CD4-positive, alpha-beta memory T cell (primary cell): ENCODE measurements around the gene CDC42SE2. TPM values are rescaled to one million over a fixed set of nuclear protein-coding genes. Genes with fewer than 3 reads are reported as not detected.
A peak's percentile ranks its signal among the peaks of the same experiment; 100 is the strongest.

Source experiments
- CTCF ChIA-PET: fragments of 350-600 bp; sonication (Branson Sonifier 250); formaldehyde crosslinking; loops from one replicate; lab custom pipeline; 2021; ENCODE audit warnings: inconsistent platforms; ENCODE audit not compliant: partially characterized antibody; lab: Charles Lee
- POLR2A ChIA-PET: fragments of 350-600 bp; sonication (Branson Sonifier 250); formaldehyde crosslinking; loops from one replicate; lab custom pipeline; 2021; ENCODE audit not compliant: partially characterized antibody; lab: Charles Lee
- DNase-seq, 5 donors: peaks; one replicate each; pipeline versions ENCODE4 v3.0.0 to v3.0.0-alpha.2; 2020 to 2022; ENCODE audit warnings: mixed read lengths in 1 of 5
- H3K27ac ChIP-seq: one replicate; pipeline ENCODE4 v1.7.0; 2013; ENCODE audit warnings: low read depth, low read length
- H3K27me3 ChIP-seq: 2 replicates; pipeline ENCODE4 v1.7.0; 2013; ENCODE audit warnings: mild to moderate bottlenecking, low read length, moderate library complexity; ENCODE audit not compliant: insufficient read depth
- H3K36me3 ChIP-seq: 2 replicates; pipeline ENCODE4 v1.7.0; 2013; ENCODE audit warnings: mild to moderate bottlenecking, low read length, moderate library complexity; ENCODE audit not compliant: insufficient read depth
- H3K4me1 ChIP-seq: 2 replicates; pipeline ENCODE4 v1.7.0; 2013; ENCODE audit warnings: mild to moderate bottlenecking, low read length, moderate library complexity; ENCODE audit not compliant: insufficient read depth
- H3K4me3 ChIP-seq, 2 donors: one replicate each; pipeline ENCODE4 v1.7.0; 2013; ENCODE audit warnings: low read length in 2 of 2, mild to moderate bottlenecking in 1 of 2
- H3K9me3 ChIP-seq, 2 donors: one replicate each; pipeline ENCODE4 v1.7.0; 2013; ENCODE audit warnings: low read length in 2 of 2, control low read depth in 1 of 2; ENCODE audit not compliant: control insufficient read depth in 1 of 2
- H3K27ac Mint-ChIP-seq, 7 donors: one replicate each; pipeline ENCODE4 v1.8.0; 2020 to 2021; ENCODE audit warnings: mixed read lengths in 7 of 7, mild to moderate bottlenecking in 6 of 7, inconsistent platforms in 3 of 7, moderate library complexity in 3 of 7
- H3K27me3 Mint-ChIP-seq, 2 donors: one replicate each; pipeline ENCODE4 v1.8.0; 2020 to 2021; ENCODE audit warnings: mixed read lengths in 2 of 2
- H3K36me3 Mint-ChIP-seq, 2 donors: one replicate each; pipeline ENCODE4 v1.8.0; 2020 to 2021; ENCODE audit warnings: mixed read lengths in 2 of 2, inconsistent platforms in 1 of 2, mild to moderate bottlenecking in 1 of 2
- H3K4me1 Mint-ChIP-seq, 4 donors: one replicate each; pipeline ENCODE4 v1.8.0; 2020 to 2021; ENCODE audit warnings: mixed read lengths in 4 of 4, mild to moderate bottlenecking in 1 of 4
- H3K4me3 Mint-ChIP-seq, 8 donors: one replicate each; pipeline ENCODE4 v1.8.0; 2020 to 2021; ENCODE audit warnings: mixed read lengths in 8 of 8, mild to moderate bottlenecking in 7 of 8, moderate library complexity in 6 of 8, inconsistent platforms in 3 of 8
- H3K9me3 Mint-ChIP-seq, 8 donors: one replicate each; pipeline ENCODE4 v1.8.0; 2020 to 2021; ENCODE audit warnings: mixed read lengths in 8 of 8, mild to moderate bottlenecking in 5 of 8, inconsistent platforms in 3 of 8, moderate library complexity in 1 of 8
- intact Hi-C: fragments of 100-400 bp; cut with micrococcal nuclease; formaldehyde crosslinking; loops from one replicate; pipeline ENCODE4 v1.15.1; 2023
- polyA plus RNA-seq, 2 donors: library from polyadenylated mRNA; unstranded; fragments of 300-500 nt; fragmentation: Illumina TruSeq; gene quantifications; one replicate each; pipeline ENCODE4 v1.2.3, GENCODE V29; 2021
- total RNA-seq, 2 experiments: library from RNA; stranded (reverse); gene quantifications; one replicate each; pipeline ENCODE4 v1.2.3, GENCODE V29; 2021

The CDC42SE2 gene
- total and polyA plus RNA-seq, 4 experiments from 2014 or later: 298 to 773 (median 365) TPM

DNA sequence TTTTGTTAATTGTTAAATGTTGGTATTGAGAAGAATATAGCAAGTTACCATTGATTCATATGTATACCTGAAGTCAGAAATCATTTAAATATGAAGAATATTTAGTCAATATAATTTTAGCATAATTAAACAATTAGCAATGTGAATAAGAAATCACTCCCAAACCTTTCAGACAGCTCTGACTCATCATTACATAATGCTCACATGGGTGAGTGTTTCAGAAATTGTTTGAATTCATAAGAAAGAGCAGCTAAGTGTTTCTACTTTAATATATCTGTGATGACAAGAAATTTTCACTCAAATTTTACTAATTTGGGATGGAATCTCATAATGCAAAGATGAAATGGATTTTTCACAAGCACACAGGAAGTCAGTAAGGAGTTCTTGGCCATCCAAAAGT, 42.0 kb upstream of the CDC42SE2 start:
- Histone ChIP-seq H3K9me3 (no peaks in the 10 kb centered on the region), H3K4me3 (no peak overlapping the region), H3K36me3 (no peaks in the 10 kb centered on the region), H3K4me1 (peaks cover 25% of the 10 kb centered on the region), H3K27me3 (no peaks in the 10 kb centered on the region), H3K27ac (no peak overlapping the region)
- no peak overlapping the region for H3K4me3 Mint-ChIP-seq
- peaks cover 0 to 6% (median 3%) of the 10 kb centered on the region in 4 donors for H3K4me1 Mint-ChIP-seq
- peaks cover 0 to 3% of the 10 kb centered on the region in 2 donors for H3K36me3 Mint-ChIP-seq
- no peaks in the 10 kb centered on the region for H3K9me3 Mint-ChIP-seq
- POLR2A ChIA-PET: interaction anchor here (1.0 to 1.7 kb wide), 7 partner anchors 8 to 58 kb away, joined by 3 to 8 read pairs (median 4); partner anchors contain the start of gene CDC42SE2
- intact Hi-C loops: no loop called here
- H3K27ac Mint-ChIP-seq: peak overlapping the region in 1 of 7 donors; percentile 48
- DNase-seq: no peak
- CTCF ChIA-PET: interaction anchor here (0.8 to 1.6 kb wide), 5 partner anchors 13 to 139 kb away, joined by 3 to 7 read pairs (median 4); no protein-coding TSS in a partner anchor
- no peaks in the 10 kb centered on the region for H3K27me3 Mint-ChIP-seq

DNA sequence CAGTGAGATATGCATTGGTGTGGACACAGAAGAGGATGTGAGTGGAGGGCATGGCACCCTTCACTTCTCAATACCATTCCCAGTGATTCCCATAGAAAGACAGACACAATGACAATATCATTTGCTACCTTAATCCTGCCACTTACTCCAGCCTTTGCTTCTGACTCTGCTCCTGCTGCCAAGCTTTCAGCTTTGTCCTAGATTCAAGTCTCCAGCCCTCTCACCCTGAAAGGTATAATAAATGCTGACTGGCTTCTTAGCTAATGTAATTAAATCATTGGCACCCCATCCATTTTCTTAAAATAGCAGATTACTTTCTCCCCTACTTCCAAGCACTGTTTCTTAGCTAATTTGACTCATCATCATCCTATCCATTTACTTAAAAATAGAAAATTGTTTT, 41.1 kb upstream of the CDC42SE2 start:
- Histone ChIP-seq H3K36me3 (no peaks in the 10 kb centered on the region), H3K27me3 (no peaks in the 10 kb centered on the region), H3K4me3 (no peak overlapping the region), H3K4me1 (peaks cover 25% of the 10 kb centered on the region), H3K9me3 (no peaks in the 10 kb centered on the region), H3K27ac (no peak overlapping the region)
- ChIA-PET POLR2A (interaction anchor here (0.7 to 1.7 kb wide), 5 partner anchors 9 to 30 kb away, joined by 3 to 7 read pairs (median 4); no protein-coding TSS in a partner anchor), CTCF (interaction anchor here (1.3 to 1.4 kb wide), 2 partner anchors 15 to 30 kb away, joined by 3 to 4 read pairs; no protein-coding TSS in a partner anchor)
- Mint-ChIP-seq H3K27ac (peak overlapping the region in 3 of 7 donors; percentile 8 to 30 (median 19)), H3K27me3 (no peaks in the 10 kb centered on the region), H3K4me3 (no peak overlapping the region), H3K4me1 (peaks cover 0 to 6% (median 2%) of the 10 kb centered on the region in 4 donors), H3K36me3 (no peaks in the 10 kb centered on the region), H3K9me3 (no peaks in the 10 kb centered on the region)
- DNase-seq: no peak
- intact Hi-C loops: no loop called here

DNA sequence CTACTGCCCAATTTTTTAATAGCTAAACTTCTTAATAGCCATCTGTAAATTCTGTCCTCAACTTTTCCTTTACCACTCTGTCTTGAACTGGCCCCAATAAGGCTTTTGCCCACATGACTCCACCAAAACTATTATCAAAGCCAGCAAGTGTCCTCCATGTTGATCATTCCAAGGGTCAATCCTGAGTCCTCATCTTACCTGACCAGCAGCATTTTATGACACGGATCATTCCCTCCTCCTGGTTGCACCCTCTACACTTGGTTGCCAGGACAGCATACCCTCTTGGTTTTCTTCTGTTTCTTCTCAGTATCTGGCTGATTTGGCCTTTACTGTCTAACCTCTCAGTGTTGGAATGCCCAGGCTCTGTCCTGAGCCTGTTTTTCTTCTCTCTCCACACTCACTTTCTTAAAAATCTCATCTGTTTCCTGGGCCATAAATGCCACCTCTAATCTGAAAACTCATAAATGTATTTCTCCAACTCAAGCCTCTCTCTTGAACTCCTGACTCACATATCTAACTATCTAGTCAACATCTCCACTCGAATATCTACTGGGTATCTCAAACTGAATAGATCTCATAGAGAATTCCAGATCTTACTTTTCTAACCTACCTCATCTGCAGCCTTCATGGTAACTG, 40.0 kb upstream of the CDC42SE2 start:
- POLR2A ChIA-PET: interaction anchor here (0.8 to 1.2 kb wide), 4 partner anchors 14 to 40 kb away, joined by 3 to 7 read pairs (median 4); partner anchors contain the start of gene CDC42SE2
- no peak overlapping the region for H3K27ac ChIP-seq
- DNase-seq: no peak
- H3K27me3 ChIP-seq: no peaks in the 10 kb centered on the region
- H3K9me3 ChIP-seq: no peaks in the 10 kb centered on the region
- H3K36me3 Mint-ChIP-seq: no peaks in the 10 kb centered on the region
- H3K4me1 ChIP-seq: peaks cover 25% of the 10 kb centered on the region
- CTCF ChIA-PET: interaction anchor here (0.8 to 1.3 kb wide), 2 partner anchors 25 to 42 kb away, joined by 3 read pairs; no protein-coding TSS in a partner anchor
- no peak overlapping the region for H3K4me3 Mint-ChIP-seq
- no peaks in the 10 kb centered on the region for H3K36me3 ChIP-seq
- H3K27me3 Mint-ChIP-seq: no peaks in the 10 kb centered on the region
- no peak overlapping the region for H3K27ac Mint-ChIP-seq
- intact Hi-C loops: loop anchor here (2.0 kb wide), 1 partner anchor 15 kb away; no protein-coding TSS in a partner anchor
- H3K4me1 Mint-ChIP-seq: peaks cover 0 to 4% (median under 1%) of the 10 kb centered on the region in 4 donors
- H3K9me3 Mint-ChIP-seq: no peaks in the 10 kb centered on the region
- no peak overlapping the region for H3K4me3 ChIP-seq

DNA sequence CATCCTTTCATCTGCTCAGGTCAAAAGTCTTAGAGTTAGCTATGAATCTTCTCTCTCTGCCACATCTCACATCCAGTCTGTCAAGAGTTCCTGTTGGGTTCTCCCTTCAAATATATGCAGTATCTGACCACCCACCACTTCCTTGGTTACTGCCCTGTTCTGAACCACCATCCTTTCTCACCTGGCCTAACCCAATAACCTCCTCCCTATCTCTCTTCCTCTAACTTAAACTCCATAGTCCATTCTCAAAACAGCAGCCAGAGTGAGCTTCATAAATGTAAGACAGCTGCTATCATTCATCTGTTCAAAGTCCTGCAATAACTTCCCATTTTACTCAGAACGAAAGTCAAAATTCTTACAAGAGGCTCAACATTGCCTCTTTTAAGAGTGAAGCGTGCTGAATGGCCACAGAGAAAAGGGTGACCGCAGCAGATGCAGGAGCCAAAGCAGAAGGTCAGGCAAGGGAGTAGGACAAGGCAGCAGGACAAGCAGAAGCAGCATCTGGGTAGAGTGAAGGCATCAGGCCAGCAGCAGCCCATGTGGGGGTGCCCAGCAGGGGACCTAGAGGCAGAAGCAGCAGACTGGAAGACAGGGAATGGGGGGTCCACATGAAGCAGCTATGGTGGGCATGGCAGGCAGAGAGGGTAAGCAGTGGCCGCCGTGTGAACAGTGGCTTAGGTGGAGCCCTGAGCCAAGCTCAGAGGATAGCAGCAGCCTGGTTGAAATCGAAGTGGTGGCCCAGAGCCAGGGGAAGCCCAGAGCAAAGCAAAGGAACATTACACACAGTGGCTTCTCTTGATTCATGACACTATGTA, 39.3 kb upstream of the CDC42SE2 start:
- Histone ChIP-seq H3K27me3 (no peaks in the 10 kb centered on the region), H3K36me3 (no peaks in the 10 kb centered on the region), H3K27ac (peak overlapping the region; percentile 16), H3K4me1 (peaks cover 25% of the 10 kb centered on the region), H3K9me3 (no peaks in the 10 kb centered on the region), H3K4me3 (no peak overlapping the region)
- Mint-ChIP-seq H3K36me3 (no peaks in the 10 kb centered on the region), H3K4me3 (no peak overlapping the region), H3K27me3 (no peaks in the 10 kb centered on the region), H3K4me1 (peaks cover 0 to 4% (median under 1%) of the 10 kb centered on the region in 4 donors), H3K27ac (no peak overlapping the region), H3K9me3 (no peaks in the 10 kb centered on the region)
- intact Hi-C loops: loop anchor here (2.0 kb wide), 1 partner anchor 16 kb away; no protein-coding TSS in a partner anchor
- CTCF ChIA-PET: interaction anchor here (0.8 to 1.4 kb wide), 3 partner anchors 11 to 41 kb away, joined by 3 to 5 read pairs (median 3); no protein-coding TSS in a partner anchor
- POLR2A ChIA-PET: interaction anchor here (0.8 to 1.2 kb wide), 4 partner anchors 12 to 39 kb away, joined by 4 to 7 read pairs (median 4); partner anchors contain the start of gene CDC42SE2
- DNase-seq: peak in 4 of 5 donors; percentile 13 to 43 (median 28)

DNA sequence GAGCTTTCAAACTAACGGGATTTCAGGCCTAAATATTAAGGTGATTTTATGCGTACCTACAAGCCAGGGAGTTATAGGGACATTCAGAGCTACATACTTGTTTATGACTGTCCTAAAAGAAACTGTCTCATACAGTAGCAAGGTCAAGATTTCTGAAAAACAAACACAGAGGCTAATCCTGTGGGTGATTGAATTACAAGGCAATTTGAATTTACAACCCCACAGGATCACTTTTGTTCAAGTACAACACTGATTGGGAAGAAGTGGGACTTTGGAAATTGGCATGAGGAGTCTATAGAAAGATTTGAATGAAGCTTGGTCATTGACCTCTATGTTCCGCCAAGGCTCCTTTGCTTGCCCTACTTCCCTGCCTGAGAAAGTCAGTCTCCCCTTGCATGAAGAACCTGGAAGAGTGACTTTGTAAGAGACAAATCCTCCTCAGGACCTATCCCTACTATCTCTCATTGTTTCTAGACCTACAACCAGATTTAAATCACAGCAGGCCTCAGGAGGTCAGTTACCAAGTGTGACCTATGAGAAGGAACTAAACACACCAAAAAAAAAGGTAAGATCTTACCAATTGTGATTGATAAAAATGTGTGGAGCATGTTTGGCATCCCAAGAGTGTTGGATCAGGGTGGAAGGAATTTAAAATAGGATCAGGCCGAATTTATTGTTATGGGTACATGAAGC, 38.4 kb upstream of the CDC42SE2 start:
- H3K4me1 ChIP-seq: peaks cover 25% of the 10 kb centered on the region
- POLR2A ChIA-PET: interaction anchor here (1.0 kb wide), 1 partner anchor 11 kb away, joined by 4 read pairs; no protein-coding TSS in a partner anchor
- no peaks in the 10 kb centered on the region for H3K27me3 ChIP-seq
- DNase-seq: no peak
- Mint-ChIP-seq H3K27me3 (no peaks in the 10 kb centered on the region), H3K4me1 (peaks cover 4 to 7% (median 4%) of the 10 kb centered on the region in 4 donors), H3K27ac (no peak overlapping the region), H3K4me3 (no peak overlapping the region), H3K9me3 (no peaks in the 10 kb centered on the region), H3K36me3 (no peaks in the 10 kb centered on the region)
- intact Hi-C loops: loop anchor here (2.0 kb wide), 1 partner anchor 17 kb away; no protein-coding TSS in a partner anchor
- no peak overlapping the region for H3K4me3 ChIP-seq
- no peak overlapping the region for H3K27ac ChIP-seq
- CTCF ChIA-PET: interaction anchor here (1.3 to 1.4 kb wide), 2 partner anchors 12 to 24 kb away, joined by 3 to 5 read pairs; no protein-coding TSS in a partner anchor
- H3K36me3 ChIP-seq: no peaks in the 10 kb centered on the region
- no peaks in the 10 kb centered on the region for H3K9me3 ChIP-seq

DNA sequence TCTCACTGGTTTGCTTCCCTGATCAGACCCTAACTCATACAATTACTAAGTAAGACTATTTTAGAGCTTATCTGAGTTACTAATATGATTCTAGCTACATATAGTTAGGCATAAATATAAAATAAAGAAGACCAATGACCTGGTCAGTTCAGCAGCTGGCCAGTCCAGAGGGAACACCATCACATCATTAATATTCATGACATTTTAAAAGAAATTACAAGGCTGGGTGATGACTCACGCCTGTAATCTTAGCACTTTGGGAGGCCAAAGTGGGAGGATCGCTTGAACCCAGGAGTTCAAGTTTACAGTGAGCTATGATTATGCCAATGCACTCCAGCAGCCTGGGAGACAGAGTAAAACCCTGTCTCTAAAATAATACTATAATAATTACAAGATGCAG, 37.0 kb upstream of the CDC42SE2 start:
- ChIA-PET POLR2A (no interaction called here), CTCF (no interaction called here)
- no peaks in the 10 kb centered on the region for H3K27me3 ChIP-seq
- no peaks in the 10 kb centered on the region for H3K9me3 ChIP-seq
- Mint-ChIP-seq H3K9me3 (no peaks in the 10 kb centered on the region), H3K36me3 (no peaks in the 10 kb centered on the region), H3K4me1 (peaks cover 4 to 10% (median 6%) of the 10 kb centered on the region in 4 donors), H3K27me3 (no peaks in the 10 kb centered on the region), H3K27ac (no peak overlapping the region), H3K4me3 (no peak overlapping the region)
- intact Hi-C loops: no loop called here
- H3K36me3 ChIP-seq: no peaks in the 10 kb centered on the region
- no peak for DNase-seq
- H3K4me1 ChIP-seq: peaks cover 25% of the 10 kb centered on the region
- no peak overlapping the region for H3K27ac ChIP-seq
- no peak overlapping the region for H3K4me3 ChIP-seq
